Parathyroid adenoma (tissue), 2 donors: ENCODE data around the gene NMNAT2.

ENCODE experiments used
- H2AFZ ChIP-seq: fragments of 300-600 bp; sonication (generic); one replicate; pipeline ENCODE4 v1.7.0; 2017; ENCODE audit warnings: antibody characterized with exemption, mild to moderate bottlenecking
- H3K27ac ChIP-seq: fragments of 300-600 bp; sonication (generic); one replicate; pipeline ENCODE4 v1.7.0; 2017
- H3K27me3 ChIP-seq: fragments of 300-600 bp; sonication (generic); one replicate; pipeline ENCODE4 v1.7.0; 2017; ENCODE audit warnings: low read length; ENCODE audit not compliant: control insufficient read depth, insufficient read depth
- H3K36me3 ChIP-seq: fragments of 300-600 bp; sonication (generic); one replicate; pipeline ENCODE4 v1.7.0; 2017; ENCODE audit warnings: low read length; ENCODE audit not compliant: control insufficient read depth, insufficient read depth
- H3K4me1 ChIP-seq: fragments of 300-600 bp; sonication (generic); one replicate; pipeline ENCODE4 v1.7.0; 2017; ENCODE audit warnings: control low read depth
- H3K4me2 ChIP-seq: fragments of 300-600 bp; sonication (generic); one replicate; pipeline ENCODE4 v1.7.0; 2017; ENCODE audit warnings: low read length
- H3K4me3 ChIP-seq: fragments of 300-600 bp; sonication (generic); one replicate; pipeline ENCODE4 v1.7.0; 2017; ENCODE audit warnings: low read depth, low read length
- H3K79me2 ChIP-seq: fragments of 300-600 bp; sonication (generic); one replicate; pipeline ENCODE4 v1.7.0; 2017; ENCODE audit warnings: control low read depth
- H3K9ac ChIP-seq: fragments of 300-600 bp; sonication (generic); one replicate; pipeline ENCODE4 v1.7.0; 2017; ENCODE audit warnings: mild to moderate bottlenecking
- H3K9me3 ChIP-seq: fragments of 300-600 bp; sonication (generic); one replicate; pipeline ENCODE4 v1.7.0; 2017; ENCODE audit warnings: low read length; ENCODE audit not compliant: control insufficient read depth
- TF ChIP-seq, protein P1 (sequence below): fragments of 300-600 bp; sonication (generic); IDR thresholded peaks from one replicate; pipeline ENCODE4 v1.7.0; 2017; ENCODE audit warnings: antibody characterized with exemption, mild to moderate bottlenecking
- donor health status: primary hyperparathyroidism.

NMNAT2 gene

GRCh38 chr1:183414365-183414764 is 3.8 kb downstream of the NMNAT2 start:
- H3K36me3 ChIP-seq, result no peaks in the 10 kb centered on the region
- H3K79me2 ChIP-seq, result peaks cover 3% of the 10 kb centered on the region
- H3K27me3 ChIP-seq, result no peaks in the 10 kb centered on the region
- no peak overlapping the region for H2AFZ ChIP-seq
- H3K9me3 ChIP-seq, result no peaks in the 10 kb centered on the region
- TF ChIP-seq, protein P1, sequence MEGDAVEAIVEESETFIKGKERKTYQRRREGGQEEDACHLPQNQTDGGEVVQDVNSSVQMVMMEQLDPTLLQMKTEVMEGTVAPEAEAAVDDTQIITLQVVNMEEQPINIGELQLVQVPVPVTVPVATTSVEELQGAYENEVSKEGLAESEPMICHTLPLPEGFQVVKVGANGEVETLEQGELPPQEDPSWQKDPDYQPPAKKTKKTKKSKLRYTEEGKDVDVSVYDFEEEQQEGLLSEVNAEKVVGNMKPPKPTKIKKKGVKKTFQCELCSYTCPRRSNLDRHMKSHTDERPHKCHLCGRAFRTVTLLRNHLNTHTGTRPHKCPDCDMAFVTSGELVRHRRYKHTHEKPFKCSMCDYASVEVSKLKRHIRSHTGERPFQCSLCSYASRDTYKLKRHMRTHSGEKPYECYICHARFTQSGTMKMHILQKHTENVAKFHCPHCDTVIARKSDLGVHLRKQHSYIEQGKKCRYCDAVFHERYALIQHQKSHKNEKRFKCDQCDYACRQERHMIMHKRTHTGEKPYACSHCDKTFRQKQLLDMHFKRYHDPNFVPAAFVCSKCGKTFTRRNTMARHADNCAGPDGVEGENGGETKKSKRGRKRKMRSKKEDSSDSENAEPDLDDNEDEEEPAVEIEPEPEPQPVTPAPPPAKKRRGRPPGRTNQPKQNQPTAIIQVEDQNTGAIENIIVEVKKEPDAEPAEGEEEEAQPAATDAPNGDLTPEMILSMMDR, result no peak
- H3K9ac ChIP-seq, result no peak overlapping the region
- peaks cover 5% of the 10 kb centered on the region for H3K4me1 ChIP-seq
- H3K4me2 ChIP-seq, result no peak overlapping the region
- H3K4me3 ChIP-seq, result no peak overlapping the region
- no peak overlapping the region for H3K27ac ChIP-seq

GRCh38 chr1:183411091-183411490 is 7.1 kb downstream of the NMNAT2 start:
- no peak overlapping the region for H2AFZ ChIP-seq
- H3K4me1 ChIP-seq, result peaks cover 5% of the 10 kb centered on the region
- H3K4me2 ChIP-seq, result no peak overlapping the region
- TF ChIP-seq, protein P1, result no peak
- H3K27me3 ChIP-seq, result no peaks in the 10 kb centered on the region
- H3K36me3 ChIP-seq, result no peaks in the 10 kb centered on the region
- peaks cover 3% of the 10 kb centered on the region for H3K79me2 ChIP-seq
- H3K4me3 ChIP-seq, result no peak overlapping the region
- H3K9me3 ChIP-seq, result no peaks in the 10 kb centered on the region
- peak overlapping the region; percentile 8 for H3K27ac ChIP-seq
- H3K9ac ChIP-seq, result no peak overlapping the region

- Histone ChIP-seq H3K79me2 (no peaks in the 10 kb centered on the region), H2AFZ (no peak overlapping the region), H3K4me3 (no peak overlapping the region), H3K27ac (no peak overlapping the region), H3K9ac (no peak overlapping the region), H3K36me3 (no peaks in the 10 kb centered on the region), H3K9me3 (no peaks in the 10 kb centered on the region), H3K27me3 (no peaks in the 10 kb centered on the region), H3K4me1 (peaks cover 5% of the 10 kb centered on the region), H3K4me2 (no peak overlapping the region)
- TF ChIP-seq, protein P1, result no peak
Measured at GRCh38 chr1:183407961-183408360, 10.2 kb downstream of the NMNAT2 start.

- Histone ChIP-seq H3K9ac (no peak overlapping the region), H3K4me3 (no peak overlapping the region), H3K4me1 (peaks cover 5% of the 10 kb centered on the region), H3K9me3 (no peaks in the 10 kb centered on the region), H3K4me2 (no peak overlapping the region), H3K27me3 (no peaks in the 10 kb centered on the region), H2AFZ (no peak overlapping the region), H3K36me3 (no peaks in the 10 kb centered on the region), H3K79me2 (no peaks in the 10 kb centered on the region), H3K27ac (no peak overlapping the region)
- TF ChIP-seq, protein P1, result no peak
Measured at GRCh38 chr1:183407474-183407873, 10.7 kb downstream of the NMNAT2 start.

- Histone ChIP-seq H3K36me3 (no peaks in the 10 kb centered on the region), H3K9me3 (no peaks in the 10 kb centered on the region), H2AFZ (no peak overlapping the region), H3K4me1 (no peaks in the 10 kb centered on the region), H3K9ac (no peak overlapping the region), H3K79me2 (no peaks in the 10 kb centered on the region), H3K4me2 (no peak overlapping the region), H3K4me3 (no peak overlapping the region), H3K27ac (no peak overlapping the region), H3K27me3 (no peaks in the 10 kb centered on the region)
- TF ChIP-seq, protein P1, result no peak
Measured at GRCh38 chr1:183404476-183404875, 13.7 kb downstream of the NMNAT2 start.
